ENCODE measurements around the gene C14orf132. TPM values are rescaled to one million over a fixed set of nuclear protein-coding genes. Genes with fewer than 3 reads are reported as not detected.

C14orf132 gene
- total RNA-seq, 4 donors from 2014 or later: 2.4 to 9.5 (median 4.3) TPM

DNA sequence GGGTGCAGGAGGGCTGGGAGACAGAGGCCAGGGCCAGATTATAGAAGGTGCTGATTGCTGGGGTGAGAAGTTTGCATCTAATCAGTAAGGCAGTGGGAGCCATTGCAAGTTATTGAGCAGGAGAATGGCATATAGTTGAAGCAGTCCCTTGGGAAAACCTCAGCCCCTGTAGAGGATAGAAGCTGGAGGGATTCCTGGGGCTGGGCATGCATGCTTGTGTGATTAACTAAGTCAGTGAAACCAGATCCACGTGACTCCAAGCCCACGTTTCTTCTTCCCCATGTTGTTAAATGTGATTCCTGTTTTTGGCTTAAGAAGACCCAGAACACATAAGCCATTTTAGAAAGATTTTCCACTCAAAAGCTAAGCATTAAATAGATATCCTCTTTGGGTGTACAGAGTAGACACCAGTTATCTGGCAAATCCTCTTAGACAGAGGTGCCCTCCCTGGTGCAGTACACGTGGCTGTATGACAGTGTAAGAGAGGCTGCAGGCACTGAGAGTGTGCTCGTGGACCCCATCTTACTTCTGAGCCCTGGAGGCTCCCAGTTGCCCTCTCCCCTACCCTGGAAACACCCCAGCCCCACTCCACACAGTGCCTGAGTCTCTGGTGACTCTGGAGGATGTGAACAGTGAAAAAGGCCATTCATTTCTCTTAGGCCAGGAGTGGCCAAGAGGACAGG lies 3.2 kb downstream of the C14orf132 start:
- TF ChIP-seq, protein P1, sequence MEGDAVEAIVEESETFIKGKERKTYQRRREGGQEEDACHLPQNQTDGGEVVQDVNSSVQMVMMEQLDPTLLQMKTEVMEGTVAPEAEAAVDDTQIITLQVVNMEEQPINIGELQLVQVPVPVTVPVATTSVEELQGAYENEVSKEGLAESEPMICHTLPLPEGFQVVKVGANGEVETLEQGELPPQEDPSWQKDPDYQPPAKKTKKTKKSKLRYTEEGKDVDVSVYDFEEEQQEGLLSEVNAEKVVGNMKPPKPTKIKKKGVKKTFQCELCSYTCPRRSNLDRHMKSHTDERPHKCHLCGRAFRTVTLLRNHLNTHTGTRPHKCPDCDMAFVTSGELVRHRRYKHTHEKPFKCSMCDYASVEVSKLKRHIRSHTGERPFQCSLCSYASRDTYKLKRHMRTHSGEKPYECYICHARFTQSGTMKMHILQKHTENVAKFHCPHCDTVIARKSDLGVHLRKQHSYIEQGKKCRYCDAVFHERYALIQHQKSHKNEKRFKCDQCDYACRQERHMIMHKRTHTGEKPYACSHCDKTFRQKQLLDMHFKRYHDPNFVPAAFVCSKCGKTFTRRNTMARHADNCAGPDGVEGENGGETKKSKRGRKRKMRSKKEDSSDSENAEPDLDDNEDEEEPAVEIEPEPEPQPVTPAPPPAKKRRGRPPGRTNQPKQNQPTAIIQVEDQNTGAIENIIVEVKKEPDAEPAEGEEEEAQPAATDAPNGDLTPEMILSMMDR (IDR thresholded peaks at IDR 0.05; ENCODE audit: low read depth): no peak

DNA sequence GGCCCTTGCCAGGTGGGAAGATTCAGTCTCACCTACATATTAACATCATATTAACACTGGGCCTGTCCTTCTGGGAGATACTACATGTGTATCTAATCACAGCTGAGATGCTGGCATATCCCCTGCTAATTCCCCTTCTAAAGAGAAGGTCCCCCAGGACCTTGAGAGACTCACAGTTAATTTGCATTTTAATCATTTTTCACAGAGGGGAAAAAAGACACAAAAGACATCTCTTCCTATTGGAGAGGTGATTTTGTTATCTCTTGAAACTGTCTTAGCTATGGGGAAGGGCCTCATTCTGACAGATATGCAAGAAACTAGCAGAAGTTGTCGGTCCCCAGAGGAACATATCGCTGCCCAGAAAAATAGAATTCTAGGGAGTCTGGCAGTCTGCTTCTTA lies 7.5 kb downstream of the C14orf132 start:
- TF ChIP-seq, protein P1 (IDR thresholded peaks at IDR 0.05; ENCODE audit: low read depth): no peak

DNA sequence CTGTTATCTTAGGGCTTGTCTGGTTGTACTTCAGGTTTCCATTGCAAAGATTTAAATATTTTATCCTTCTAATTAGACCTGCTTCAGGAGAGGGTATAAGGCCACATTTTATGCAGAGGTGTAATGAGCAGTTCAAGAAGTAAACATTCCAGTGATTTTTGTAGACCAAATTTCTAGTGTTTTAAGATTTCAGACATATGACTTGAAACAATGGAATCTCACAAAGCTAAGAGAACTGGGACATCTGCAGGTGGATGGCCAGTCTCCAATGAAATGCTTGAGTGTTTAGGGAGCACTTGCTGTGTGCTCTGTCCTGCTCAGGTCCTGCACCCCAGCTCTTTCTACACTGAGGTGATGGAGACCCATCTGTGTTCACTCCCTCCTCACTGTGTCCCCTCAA lies 7.9 kb downstream of the C14orf132 start:
- TF ChIP-seq, protein P1 (IDR thresholded peaks at IDR 0.05; ENCODE audit: low read depth): no peak

DNA sequence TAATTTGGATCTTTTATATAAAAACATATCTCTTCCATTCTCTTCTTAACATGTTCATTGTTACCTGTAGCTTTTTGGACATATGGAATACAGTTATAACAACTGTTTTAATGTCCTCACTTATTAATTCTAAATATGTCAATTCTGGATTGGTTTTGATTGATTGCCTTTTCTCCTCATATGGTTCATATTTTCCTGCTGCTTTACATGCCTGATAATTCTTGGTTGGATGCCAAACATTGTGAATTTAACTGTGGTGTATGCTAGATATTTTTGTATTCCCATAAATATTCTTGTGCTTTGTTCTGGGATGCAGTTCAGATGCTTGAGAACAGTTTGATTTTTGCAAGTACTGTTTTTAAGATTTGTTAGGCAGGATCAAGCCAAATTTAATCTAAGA lies 10.8 kb downstream of the C14orf132 start:
- TF ChIP-seq, protein P1 (IDR thresholded peaks at IDR 0.05; ENCODE audit: low read depth): no peak

DNA sequence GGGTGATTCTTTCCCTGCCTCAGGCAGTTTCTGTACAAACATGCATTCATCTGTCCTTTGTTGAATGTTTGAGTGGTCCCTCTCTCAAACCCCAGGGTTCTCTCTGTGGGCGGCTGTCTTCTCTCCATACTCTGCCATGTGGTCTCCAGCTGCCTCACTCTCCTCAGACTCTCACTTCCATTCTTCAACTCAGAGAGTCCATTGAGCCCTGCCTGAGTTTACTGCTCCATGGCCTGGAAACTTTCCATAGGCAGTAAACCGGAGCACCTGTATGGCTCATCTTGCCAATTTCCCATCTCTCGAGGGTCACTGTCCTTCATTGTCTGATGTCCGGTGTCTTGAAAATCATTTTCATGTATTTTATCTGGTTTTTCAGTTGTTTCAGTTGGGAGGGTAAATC lies 11.3 kb downstream of the C14orf132 start:
- TF ChIP-seq, protein P1 (IDR thresholded peaks at IDR 0.05; ENCODE audit: low read depth): no peak

DNA sequence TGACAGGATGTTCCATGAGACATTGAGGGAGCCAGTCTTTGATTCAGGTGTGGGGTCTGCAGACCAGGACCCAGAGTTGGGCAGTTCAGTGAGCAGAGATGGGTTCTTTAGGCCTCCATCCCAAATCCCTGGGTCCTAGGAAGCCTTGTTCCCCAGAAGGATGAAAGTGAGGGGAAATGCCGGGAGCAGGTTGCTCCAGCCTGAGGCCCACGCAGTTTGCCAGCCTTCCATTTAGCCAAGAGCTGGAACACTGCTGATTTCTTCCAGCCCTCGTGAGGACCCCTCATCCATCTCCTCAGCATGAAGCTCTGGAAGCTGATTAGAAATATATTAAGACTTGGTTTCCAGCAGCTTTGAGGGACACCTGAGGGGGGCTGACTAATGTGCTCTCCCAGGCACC lies 12.1 kb downstream of the C14orf132 start:
- TF ChIP-seq, protein P1 (IDR thresholded peaks at IDR 0.05; ENCODE audit: low read depth): no peak

DNA sequence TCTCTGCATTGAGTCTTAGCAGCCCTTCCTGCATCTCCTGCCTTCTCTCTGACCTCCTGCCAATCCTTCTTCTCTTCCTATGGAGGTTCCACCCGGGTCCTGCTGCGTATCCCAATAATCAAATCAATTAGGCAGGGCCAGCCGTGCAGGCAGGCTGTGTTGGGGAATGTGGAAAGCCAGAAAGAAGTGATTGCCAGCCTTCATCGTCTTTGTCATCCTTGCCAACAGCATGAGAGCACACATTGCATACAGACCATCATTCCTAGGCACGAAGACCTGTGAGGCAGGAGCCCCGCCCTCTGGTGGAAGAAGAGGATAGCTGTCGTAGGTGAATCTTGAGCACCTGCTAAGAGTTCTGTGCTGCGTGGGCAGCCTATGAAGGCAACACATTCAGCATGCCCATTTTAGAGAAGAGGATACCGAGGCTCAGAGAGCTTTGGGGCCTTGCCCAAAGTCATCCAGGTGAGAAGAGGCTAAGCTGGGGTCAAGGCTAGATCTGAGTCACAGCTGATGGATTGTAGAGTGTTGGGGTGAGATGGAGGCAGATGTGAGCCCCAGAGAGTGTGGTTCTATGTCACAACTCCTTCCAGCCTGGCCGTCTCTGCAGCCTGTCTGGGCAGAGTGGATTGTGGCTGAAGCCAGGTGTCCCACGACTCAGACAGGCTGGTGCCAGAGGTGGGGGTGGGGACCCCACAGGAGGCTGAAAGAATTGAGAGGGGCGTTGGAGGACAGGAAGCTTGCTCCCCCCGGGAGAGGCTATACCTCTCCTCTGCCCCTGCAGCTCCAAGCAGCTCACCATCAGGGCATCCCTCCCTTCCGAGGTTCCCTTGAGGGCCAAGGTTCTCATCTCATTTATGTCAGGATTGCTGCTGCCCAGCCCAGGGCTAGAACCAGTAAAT lies 12.7 kb downstream of the C14orf132 start:
- TF ChIP-seq, protein P1 (IDR thresholded peaks at IDR 0.05; ENCODE audit: low read depth): no peak

Data from subcutaneous adipose tissue (tissue), 4 donors.